HG03520 (cell line): ENCODE data around the gene CMTR1.
"Not testable (repeated sequence)": the region's sequence is repeated elsewhere in the genome, so short reads cannot be mapped to it uniquely, and the experiment has no call there.

Experiments used
- ATAC-seq: cut with Tn5 transposase; IDR thresholded peaks from one replicate; pipeline ENCODE4 v1.9.1; 2021; ENCODE audit warnings: mild to moderate bottlenecking, moderate library complexity; ENCODE audit not compliant: unreplicated experiment

CMTR1 gene

DNA sequence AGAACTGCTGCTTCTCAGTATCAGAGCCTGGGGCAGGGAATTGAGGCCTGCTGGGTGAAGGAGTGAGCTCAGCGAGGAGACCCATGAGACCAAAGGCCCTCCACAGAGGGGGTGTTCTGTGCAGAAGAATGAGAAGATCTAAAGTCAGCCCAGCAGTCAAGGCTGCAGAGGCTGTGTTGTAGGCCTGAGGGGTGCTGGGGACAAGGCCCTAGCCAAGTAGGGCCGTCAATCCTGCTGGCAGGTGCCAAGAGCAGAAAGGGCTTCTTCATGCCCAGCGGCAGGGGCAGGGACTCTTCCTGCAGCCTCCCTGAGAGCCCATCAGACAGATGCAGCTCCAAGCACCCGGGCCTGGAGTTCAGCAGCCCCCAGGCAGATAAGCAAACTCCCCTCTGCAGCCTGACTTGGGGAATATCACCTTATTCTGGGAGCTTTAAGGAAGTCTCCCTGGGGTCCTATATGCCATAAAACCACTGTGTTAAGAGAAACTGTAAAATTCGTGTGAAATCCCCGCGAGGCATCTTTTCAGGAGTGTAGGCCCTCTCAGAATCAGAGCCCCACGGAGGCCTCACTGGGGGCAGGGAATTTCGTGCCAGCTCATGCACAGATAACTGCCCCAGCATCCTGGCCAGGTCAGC, 57.6 kb downstream of the CMTR1 start:
- no peak for ATAC-seq

- no peak for ATAC-seq
These were observed 58.3 kb downstream of the CMTR1 start for GRCh38 chr6:37491171-37491829.

DNA sequence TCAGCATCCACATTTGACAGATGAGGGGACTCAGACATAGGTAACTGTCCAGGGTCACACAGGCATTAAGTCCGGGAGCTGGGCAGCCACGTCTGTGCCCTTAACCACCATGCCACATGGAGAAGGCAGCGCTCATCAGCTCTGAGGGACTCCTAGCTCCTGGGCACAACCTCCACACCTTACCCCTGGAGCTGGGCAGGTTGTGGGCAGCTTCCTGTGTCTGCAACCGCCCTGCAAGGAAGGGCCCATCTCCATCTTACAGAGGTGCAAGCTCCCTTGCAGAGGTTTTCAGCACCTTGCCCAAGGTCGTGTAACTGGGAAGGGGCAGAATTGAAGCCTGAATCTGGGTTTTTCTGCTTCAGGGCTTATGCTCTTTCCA, 58.8 kb downstream of the CMTR1 start:
- ATAC-seq, result no peak

DNA sequence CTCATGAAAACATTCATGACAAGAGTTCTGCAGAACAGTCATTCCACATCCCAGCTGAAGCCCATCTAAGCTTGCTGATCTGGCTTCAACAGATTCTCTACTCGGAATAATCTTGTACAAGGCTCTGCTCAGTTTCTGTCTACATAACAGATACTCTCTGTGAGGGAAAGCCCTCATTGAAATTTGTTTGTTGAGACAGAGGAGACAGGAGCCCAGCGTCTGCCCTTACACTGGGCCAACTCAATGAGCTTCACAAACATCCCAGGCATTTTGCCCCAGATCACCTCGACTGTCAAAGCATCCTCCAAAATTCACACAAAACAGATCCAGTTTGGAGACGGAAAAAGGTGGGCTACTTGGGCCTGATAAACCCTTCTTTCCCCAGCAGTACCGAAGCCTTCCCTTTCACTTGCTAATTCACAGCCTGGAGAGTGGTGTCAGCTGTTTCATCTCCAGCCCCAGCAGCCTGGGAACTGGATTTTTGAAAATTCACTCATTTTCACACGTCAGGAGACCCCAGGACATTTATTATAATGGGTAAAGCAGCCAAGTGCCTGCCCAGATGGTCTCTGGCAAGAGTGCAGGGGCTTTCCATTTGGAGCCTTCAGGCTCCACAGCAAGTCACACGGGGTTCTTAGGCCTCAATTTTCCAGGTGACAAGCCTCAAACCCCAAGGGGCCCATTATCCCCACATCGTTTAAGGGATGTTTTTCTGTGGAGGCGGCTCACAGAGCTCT, 59.4 kb downstream of the CMTR1 start:
- no peak for ATAC-seq

GRCh38 chr6:37492991-37493660, 60.1 kb downstream of the CMTR1 start:
- no peak for ATAC-seq

- ATAC-seq, result no peak
These were observed 60.6 kb downstream of the CMTR1 start for GRCh38 chr6:37493661-37493995.

DNA sequence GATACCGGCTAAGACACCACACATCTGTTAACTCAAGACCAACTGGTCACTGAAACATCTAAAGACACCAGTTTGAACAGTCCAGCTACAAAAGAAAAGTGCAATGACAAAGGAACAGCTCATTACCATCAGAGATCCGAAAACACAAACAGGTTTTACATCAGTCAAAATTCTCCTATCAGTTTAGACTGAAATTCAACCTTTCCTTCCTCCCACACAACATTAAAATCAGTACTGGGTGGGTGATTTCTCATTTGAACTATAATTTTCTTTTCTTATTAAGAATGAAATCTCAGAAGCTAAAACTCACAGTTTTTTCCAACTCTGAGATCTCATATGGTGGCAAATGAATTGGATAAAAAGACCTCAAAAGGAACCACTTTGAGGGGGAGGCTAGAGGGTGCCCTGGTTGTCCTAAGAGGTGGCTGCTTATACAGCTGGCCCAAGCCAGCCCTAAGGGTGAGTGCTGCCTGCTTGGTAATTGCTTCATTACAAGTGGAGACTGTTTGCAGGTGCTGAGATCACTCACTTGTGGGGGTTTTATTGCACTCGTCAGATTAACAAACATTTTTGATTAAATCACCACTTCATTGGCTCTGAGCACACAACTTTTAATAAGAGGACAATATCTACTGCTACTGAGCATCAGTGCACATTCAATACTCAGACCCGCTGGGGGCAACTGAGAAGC, 62.4 kb downstream of the CMTR1 start:
- no peak for ATAC-seq

- ATAC-seq, result no peak
These were observed 64.2 kb downstream of the CMTR1 start for GRCh38 chr6:37496951-37497885.

DNA sequence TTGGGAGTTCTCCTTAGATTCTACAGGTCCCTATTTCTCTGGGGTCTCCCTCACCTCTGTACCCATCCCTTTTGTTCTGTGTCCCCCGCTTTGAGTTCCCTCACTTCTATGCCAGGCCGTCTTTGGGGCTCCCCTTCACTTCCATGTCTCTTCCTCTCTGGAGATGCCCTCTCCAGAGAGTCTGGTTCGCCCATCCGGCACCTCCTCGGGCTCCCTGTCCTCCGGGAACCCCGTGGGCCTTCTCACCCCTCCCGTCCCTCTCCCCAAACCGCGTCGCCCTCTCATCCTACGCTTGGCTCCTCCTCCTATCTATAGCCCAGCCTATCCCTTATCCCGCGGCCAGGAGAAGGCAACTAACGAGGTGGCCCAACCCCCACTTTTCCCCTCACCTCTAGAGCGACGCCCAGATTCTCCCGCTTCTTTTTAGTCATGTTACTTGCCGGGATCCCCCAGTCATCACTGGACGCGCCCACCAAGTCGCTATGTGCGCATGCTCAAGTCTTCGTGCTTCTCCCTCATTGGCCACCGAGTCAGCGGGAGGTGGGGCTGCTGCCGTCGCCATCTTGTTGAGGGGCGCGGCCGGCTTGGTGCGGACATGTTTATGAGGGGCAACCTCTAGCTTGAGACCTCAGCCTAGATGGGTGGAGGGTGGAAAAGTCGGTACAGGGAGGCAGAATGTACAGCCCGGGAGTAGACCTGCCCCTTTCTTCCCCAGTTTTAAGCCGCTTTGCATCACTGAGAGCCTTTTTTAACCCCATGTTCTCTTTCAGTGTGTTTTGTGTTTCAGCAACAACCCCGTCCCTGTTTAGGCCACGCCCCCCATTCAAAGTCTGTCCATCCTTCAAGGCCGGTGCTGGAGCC, 66.6 kb downstream of the CMTR1 start, which contains the start of gene CCDC167:
TSS of gene CCDC167 (minus strand) at position 461 of the 861 bp plus-strand sequence. CDS start at position 431, 30 bp downstream.
- ATAC-seq, result peak; percentile 77

DNA sequence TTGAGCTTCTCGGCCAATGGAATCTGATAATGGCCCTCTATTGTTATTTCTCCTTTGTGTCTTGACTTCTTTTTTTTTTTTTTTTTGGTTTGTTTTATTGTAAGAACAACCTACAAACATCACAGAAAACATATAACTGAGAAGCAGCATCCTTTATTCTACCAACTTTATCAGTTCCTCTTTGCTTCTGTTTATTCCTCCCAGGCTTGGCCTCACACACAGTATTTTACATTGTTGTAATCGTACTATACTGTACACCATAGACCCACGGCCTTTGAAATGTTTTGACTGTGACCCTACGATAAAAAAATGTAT, 67.2 kb downstream of the CMTR1 start:
- no peak for ATAC-seq

DNA sequence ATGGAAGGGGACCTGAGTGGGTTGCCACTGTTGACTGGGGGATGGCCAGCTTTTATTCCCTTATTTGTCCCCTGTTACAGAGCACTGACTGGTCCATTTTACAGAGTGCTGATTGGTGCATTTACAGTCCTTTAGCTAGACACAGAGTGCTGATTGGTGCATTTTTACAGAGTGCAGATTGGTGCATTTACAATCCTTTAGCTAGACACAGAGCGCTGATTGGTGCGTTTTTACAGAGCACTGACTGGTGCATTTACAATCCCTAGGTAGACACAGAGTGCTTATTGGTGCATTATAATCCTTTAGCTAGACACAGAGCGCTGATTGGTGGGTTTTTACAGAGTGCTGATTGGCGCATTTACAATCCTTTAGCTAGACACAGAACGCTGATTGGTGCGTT, 67.9 kb downstream of the CMTR1 start:
- ATAC-seq, result not testable (repeated sequence)

- ATAC-seq, result no peak
These were observed 68.8 kb downstream of the CMTR1 start for GRCh38 chr6:37501632-37502491.

GRCh38 chr6:37502703-37503291, 69.8 kb downstream of the CMTR1 start:
- ATAC-seq, result no peak

- no peak for ATAC-seq
These were observed 70.4 kb downstream of the CMTR1 start for GRCh38 chr6:37503309-37503965.

- ATAC-seq, result no peak
These were observed 71.0 kb downstream of the CMTR1 start for GRCh38 chr6:37504024-37504423.

DNA sequence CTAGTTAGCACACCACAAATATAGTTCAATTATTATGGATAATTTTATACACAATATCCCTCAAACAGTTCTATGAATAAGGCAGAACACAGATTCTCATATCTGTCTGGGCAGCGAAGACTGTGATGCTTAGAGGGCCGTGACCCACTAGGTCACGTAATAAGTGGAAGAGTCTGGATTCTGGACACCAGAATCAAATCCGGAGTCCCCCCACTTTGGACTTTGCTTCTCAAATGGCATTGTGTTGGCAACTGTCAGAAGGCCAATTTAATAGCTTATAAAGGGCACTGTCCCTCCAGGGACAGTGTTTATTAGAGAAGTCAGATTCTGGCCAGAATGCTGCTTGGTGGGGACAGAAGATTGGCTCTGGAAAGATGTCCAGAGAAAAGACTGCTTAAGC, 73.5 kb downstream of the CMTR1 start:
- no peak for ATAC-seq

DNA sequence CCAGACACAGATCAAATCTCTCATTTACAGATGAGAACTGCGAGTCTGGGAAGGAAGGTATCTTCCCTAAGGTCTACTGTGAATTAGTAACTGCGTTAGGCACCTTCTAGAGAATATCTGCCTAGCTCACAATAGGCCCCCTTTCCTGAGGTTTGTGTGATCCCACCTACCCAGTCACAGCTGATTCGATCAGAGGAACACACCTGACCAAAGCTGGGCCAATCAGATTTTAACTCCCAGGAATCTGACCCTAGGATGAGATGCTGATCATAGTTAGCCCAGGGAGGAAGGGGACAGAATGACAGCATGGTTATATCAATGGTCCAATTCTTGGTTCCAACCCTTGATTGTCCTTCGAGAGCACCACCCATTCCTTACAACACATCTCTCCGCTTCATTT, 74.1 kb downstream of the CMTR1 start:
- ATAC-seq, result no peak
